HG03108 (cell line): ENCODE data around the gene TTLL8.
"Not testable (repeated sequence)": the region's sequence is repeated elsewhere in the genome, so short reads cannot be mapped to it uniquely, and the experiment has no call there.

Source experiments
- ATAC-seq: cut with Tn5 transposase; IDR thresholded peaks from one replicate; pipeline ENCODE4 v1.9.1; 2021; ENCODE audit warnings: moderate library complexity; ENCODE audit not compliant: unreplicated experiment

Gene TTLL8

GRCh38 chr22:49992921-49993648, 65.0 kb downstream of the TTLL8 start:
- no peak for ATAC-seq

- no peak for ATAC-seq
These were observed 66.1 kb downstream of the TTLL8 start for GRCh38 chr22:49991907-49992533.

DNA sequence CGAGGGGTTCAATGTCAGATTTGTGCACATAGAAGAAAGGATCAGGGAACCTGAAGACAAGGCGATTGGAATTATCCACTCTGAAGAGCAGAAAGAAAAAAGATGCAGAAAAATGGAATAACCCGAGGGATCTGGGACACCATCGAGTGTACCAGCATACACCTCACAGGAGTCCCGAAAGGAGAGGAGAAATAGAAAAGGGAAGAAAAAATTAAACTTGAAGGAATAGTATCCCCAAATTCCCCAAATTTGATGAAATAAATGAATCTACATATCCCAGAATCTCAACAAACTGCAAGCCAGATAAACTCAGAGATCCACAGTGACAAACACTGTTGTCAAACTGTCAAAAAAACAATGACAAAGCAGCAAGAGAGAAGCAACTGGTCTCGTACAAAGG, 66.9 kb downstream of the TTLL8 start:
- ATAC-seq = no peak

DNA sequence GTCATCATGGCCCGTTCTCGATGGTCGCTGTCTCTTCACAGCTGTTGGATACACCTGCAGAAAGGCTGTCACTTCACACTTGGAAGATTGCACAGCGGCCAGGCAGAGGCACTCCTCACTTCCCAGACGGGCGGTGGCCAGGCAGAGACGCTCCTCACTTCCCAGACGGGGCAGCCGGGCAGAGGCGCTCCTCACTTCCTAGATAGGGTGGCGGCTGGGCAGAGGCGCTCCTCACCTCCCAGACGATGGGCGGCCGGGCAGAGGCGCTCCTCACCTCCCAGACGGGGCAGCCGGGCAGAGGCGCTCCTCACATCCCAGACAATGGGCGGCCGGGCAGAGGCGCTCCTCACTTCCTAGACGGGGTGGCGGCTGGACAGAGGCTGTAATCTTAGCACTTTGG, 68.3 kb downstream of the TTLL8 start:
- not testable (repeated sequence) for ATAC-seq

GRCh38 chr22:49986325-49986724, 71.8 kb downstream of the TTLL8 start:
- ATAC-seq = no peak

DNA sequence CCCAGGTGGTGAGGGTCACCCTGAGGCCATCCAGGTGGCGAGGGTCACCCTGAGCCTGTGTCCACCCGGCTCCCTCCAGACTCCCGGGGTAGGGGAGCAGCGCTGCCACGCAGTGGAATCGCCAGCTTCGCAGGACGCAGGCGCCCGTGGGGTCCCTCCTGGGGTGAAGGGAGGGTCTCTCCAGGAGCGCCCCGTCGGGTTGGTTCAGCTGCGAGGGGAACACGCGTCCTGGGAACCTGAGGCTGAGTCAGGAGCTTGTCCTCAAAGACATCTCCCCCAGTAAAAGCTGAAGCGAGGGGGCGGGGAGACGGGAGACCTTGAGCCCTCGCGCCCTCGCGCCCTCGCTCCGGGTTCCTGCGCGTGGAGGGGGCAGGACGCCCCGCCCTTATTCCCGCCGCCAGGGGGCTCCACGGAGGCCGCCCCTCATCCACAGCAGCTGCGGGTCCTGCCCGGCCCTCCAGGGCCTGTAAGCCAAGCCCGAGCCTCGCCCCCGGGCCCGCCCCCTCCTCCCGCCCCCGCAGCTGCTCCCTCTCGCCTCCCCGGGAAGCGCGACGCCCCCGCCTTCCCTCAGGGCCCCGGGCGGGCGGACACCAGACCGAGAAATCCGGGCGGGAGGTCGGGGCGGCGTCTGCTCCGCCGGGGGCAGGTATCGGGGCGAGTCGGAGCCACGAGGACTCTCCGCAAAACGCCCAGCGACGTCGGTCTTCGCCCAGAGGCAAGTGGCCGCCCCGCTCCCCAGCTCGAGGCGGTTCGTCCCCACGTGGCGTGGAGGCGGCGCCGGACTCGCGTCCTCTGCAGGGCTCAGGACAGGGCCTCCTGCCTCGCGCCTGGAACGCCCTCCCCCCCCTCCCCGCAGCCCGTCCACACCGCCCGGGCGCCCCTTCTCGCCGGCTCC, 74.7 kb downstream of the TTLL8 start:
- no peak for ATAC-seq

- ATAC-seq = not testable (repeated sequence)
These were observed 76.3 kb downstream of the TTLL8 start for GRCh38 chr22:49981799-49982198.

DNA sequence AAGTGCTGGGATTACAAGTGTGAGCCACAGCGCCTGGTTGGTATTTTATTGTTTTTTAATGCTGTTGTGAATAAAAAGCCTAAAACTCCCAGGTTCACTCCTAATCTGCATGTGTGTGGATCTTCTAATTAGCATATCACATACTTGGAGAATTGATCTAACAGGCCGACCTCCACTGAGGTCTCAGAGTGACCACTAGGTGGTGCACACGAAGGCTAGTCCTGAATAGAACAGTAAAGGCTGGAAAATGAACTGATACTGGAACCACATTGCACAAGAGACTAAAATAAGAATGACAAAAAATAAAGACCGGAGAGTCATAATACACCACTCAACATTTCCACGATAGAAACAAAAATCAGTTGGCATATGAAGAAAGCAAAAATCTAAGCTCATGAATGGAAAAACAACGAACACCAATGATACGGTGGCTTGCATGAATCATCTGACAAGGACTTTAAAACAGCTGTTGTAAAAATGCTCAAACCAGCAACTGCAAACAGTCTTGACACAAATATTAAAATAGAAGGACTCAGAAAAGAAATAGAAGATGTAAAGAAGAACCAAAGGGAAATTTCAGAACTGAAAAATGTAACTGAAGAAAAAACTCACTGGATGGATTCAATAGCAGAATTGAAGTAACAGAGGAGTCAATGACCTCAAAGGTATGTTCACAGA, 78.4 kb downstream of the TTLL8 start:
- no peak for ATAC-seq

DNA sequence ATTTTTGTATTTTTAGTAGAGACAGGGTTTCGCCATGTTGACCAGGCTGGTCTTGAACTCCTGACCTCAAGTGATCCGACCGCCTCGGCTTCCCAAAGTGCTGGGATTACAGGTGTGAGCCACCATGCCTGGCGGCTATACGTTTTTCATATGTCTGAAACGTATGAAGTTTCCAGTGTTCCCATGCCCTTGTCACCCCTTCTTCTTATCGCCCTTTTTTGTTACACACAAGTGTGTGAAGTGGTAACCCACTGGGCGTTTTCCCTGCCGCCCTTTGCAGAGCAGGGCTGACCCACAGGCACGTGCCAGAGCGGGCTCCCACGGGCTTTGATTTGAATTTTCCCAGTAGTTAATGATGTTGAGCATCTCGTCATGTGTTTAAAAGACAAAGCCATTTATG, 80.5 kb downstream of the TTLL8 start:
- ATAC-seq = no peak

GRCh38 chr22:49976439-49977175, 81.5 kb downstream of the TTLL8 start:
- ATAC-seq = no peak

- no peak for ATAC-seq
These were observed 82.3 kb downstream of the TTLL8 start for GRCh38 chr22:49975543-49976389.

DNA sequence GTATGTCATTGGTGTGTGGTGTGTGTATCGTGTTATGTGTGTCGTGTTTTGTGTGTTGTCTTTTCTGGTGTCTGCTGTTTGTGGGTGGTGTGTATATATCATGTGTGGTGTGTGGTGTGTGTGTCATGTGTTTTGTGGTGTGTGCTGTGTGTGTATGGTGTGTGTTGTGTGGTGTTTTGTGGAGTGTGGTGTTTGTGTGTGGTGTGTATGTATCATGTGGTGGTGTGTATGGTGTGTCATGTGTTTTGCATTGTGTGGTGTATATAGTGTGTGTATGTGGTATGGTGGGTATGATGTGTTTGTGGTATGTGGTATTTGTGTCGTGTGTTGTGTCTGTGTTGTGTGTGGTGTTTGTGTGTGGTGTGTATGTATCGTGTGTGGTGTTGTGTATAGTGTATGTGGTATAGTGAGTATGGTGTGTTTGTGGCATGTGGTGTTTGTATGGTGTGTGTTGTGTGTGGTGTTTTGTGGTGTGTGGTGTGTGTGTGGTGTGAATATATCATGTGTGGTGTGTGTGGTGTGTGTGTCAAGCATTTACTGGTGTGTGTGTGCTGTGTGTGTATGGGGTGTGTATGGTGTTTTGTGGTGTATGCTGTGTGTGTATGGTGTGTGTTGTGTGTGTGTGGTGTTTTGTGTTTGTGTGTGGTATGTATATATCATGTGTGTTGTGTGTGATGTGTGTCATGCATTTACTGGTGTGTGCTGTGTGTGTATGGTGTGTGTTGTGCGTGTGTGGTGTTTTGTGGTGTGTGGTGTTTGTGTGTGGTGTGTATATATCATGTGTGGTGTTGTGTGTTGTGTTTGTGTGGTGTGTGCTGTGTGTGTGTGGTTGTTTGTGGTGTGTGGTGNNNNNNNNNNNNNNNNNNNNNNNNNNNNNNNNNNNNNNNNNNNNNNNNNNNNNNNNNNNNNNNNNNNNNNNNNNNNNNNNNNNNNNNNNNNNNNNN, 84.8 kb downstream of the TTLL8 start:
- ATAC-seq = no peak

DNA sequence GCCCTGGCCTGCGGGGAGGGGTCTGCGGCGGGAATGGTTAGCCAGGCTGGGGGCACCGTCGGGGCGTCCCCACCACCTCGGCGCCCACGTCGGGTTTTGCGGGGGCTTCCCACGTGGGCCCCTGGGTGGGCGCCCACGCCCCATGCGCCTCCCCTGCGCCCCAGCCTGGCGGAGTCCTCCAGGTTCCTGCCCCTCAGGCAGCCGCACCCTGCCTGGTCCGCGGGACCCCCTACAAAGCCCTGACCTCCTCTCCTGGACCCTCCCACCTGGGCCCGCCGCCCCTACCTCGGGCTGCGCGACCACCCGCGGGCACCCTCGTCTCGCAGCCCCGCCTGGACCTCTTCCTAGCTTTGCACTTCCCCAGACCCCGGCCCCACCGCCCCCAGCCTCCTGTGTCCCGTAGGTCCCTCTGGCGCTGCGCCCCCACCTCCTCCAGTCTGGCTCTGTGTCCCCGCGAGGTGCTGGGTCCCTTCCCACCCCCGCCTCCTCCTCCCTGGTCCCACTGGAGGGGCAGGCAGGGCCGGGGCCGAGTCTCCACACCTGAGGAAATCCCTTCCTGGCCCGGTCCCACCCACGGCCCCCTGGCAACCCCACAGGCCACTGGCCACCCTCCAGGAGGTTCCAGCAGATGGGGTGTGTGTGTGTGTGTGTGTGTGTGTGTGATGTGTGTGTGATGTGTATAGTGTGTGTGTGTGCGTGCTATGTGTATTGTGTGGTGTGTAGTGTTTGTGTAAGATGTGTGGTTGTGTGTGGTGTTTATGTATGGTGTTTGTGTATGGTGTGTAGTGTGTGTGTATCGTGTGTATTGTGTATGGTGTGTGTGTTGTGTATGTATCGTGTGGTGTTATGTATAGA, 85.7 kb downstream of the TTLL8 start:
- ATAC-seq = no peak

GRCh38 chr22:49971232-49972162, 86.6 kb downstream of the TTLL8 start:
- ATAC-seq = peak; percentile 17

DNA sequence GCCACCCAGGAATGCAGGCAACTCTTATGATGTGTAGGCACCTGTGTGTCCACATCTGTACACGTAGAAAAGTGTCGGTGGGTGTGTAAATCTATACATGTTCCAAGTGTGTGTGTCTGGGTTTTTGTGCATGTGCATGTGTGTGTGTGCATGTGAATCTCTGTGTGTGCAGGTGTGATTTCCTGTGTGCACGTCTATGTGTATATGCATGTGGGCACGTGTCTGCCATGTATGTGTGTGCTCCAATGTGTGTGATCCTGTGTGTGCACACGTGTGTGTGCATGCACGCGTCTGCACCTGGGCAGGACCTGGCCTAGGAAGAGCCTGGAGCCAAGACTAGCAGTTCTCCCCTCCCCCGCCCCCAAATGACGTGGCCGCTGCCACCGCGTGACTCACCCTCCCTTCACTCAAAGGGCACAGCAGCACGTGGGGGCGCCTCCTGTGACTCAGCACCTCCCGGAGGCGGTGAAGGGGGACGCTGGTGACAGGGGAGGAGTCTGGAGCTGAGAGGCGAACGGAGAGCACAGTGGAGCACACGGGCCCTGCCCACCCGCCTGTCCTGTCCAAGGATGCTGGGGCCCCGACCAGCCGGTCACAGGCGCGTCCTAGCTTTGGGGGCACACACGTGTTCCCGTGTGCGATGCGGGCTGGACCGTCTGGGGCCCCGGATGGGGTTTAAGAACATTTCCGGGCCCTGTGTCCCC, 87.4 kb downstream of the TTLL8 start:
- peak; percentile 54 for ATAC-seq
